SK-N-SH treated with all-trans-retinoic acid at 6 μM for 48 hours (cell line): ENCODE data around the gene B9D1.
A peak's percentile ranks its signal among the peaks of the same experiment; 100 is the strongest.

Experiments used
- CREB5 ChIP-seq: fragments of 250-450 bp; sonication (Bioruptor Pico); IDR thresholded peaks from 2 replicates; pipeline ENCODE4 v1.5.1; 2020; ENCODE audit warnings: low read depth, mild to moderate bottlenecking, moderate library complexity
- GLIS3 ChIP-seq: fragments of 250-450 bp; sonication (Bioruptor Pico); IDR thresholded peaks from 2 replicates; pipeline ENCODE4 v1.5.0; 2020; ENCODE audit warnings: mild to moderate bottlenecking, moderate library complexity
- PATZ1 ChIP-seq: fragments of 250-450 bp; sonication (Bioruptor Pico); IDR thresholded peaks from 2 replicates; pipeline ENCODE4 v1.8.0; 2020; ENCODE audit warnings: mild to moderate bottlenecking, moderate library complexity, borderline replicate concordance
- PPARA ChIP-seq: fragments of 250-450 bp; sonication (Bioruptor Pico); IDR thresholded peaks from 2 replicates; pipeline ENCODE4 v1.5.0; 2020; ENCODE audit warnings: mild to moderate bottlenecking, borderline replicate concordance
- RARB ChIP-seq: fragments of 250-450 bp; sonication (Bioruptor Pico); IDR thresholded peaks from 2 replicates; pipeline ENCODE4 v1.8.0; 2021; ENCODE audit warnings: mild to moderate bottlenecking, moderate library complexity
- SNAI2 ChIP-seq: fragments of 250-450 bp; sonication (Bioruptor Pico); IDR thresholded peaks from 2 replicates; pipeline ENCODE4 v1.5.0; 2020; ENCODE audit warnings: mild to moderate bottlenecking, moderate library complexity
- TSHZ2 ChIP-seq: fragments of 250-450 bp; sonication (Bioruptor Pico); IDR thresholded peaks from 2 replicates; pipeline ENCODE4 v1.5.0; 2020; ENCODE audit warnings: mild to moderate bottlenecking, moderate library complexity
- ZFP3 ChIP-seq: fragments of 250-450 bp; sonication (Bioruptor Pico); IDR thresholded peaks from 2 replicates; pipeline ENCODE4 v1.5.0; 2020; ENCODE audit warnings: mild to moderate bottlenecking, moderate library complexity
- ZFP30 ChIP-seq: fragments of 450-650 bp; formaldehyde crosslinking; IDR thresholded peaks from 2 replicates; pipeline ENCODE4 v1.5.0; 2022; ENCODE audit warnings: mild to moderate bottlenecking, moderate library complexity
- ZNF8 ChIP-seq: fragments of 450-650 bp; formaldehyde crosslinking; IDR thresholded peaks from 2 replicates; pipeline ENCODE4 v1.5.0; 2020; ENCODE audit warnings: mild to moderate bottlenecking, moderate library complexity

GRCh38 chr17:19386974-19387920, 24.7 kb upstream of the B9D1 start, which contains the start of gene MFAP4:
- TF ChIP-seq SNAI2 (CRISPR knock-in tag) (no peak), RARB (CRISPR knock-in tag) (no peak), GLIS3 (CRISPR knock-in tag) (no peak), ZFP30 (CRISPR knock-in tag) (no peak), PPARA (no peak), ZFP3 (CRISPR knock-in tag) (no peak), PATZ1 (peak; percentile 98), ZNF8 (CRISPR knock-in tag) (0 out of 2 replicates have a peak, but pooled peaks have one; percentile 46), TSHZ2 (CRISPR knock-in tag) (peak; percentile 48; the same call in 1 of the 2 replicates), CREB5 (CRISPR knock-in tag) (no peak)
